GM23248 (cell line): Measurements from ENCODE around the gene SLTM. TPM values are rescaled to one million over a fixed set of nuclear protein-coding genes. Genes with fewer than 3 reads are reported as not detected.
A peak's percentile ranks its signal among the peaks of the same experiment; 100 is the strongest.

Experiments used
- DNase-seq: peaks from one replicate; pipeline ENCODE4 v3.0.0-alpha.2; 2015
- H2AFZ ChIP-seq: fragments of 200-600 bp; sonication (generic); 2 replicates; pipeline ENCODE4 v1.6.1; 2016; ENCODE audit warnings: antibody characterized with exemption
- H3F3A ChIP-seq: fragments of 200-600 bp; sonication (generic); 2 replicates; pipeline ENCODE4 v1.6.1; 2016; ENCODE audit warnings: mild to moderate bottlenecking, antibody characterized with exemption, mixed run types; ENCODE audit not compliant: insufficient read depth
- H3K27ac ChIP-seq: fragments of 200-600 bp; sonication (generic); 2 replicates; pipeline ENCODE4 v1.5.1; 2016; ENCODE audit warnings: mild to moderate bottlenecking
- H3K27me3 ChIP-seq: fragments of 200-600 bp; sonication (generic); replicated peaks from 2 replicates; pipeline ENCODE4 v1.6.1; 2016; ENCODE audit warnings: mild to moderate bottlenecking; ENCODE audit not compliant: insufficient read depth
- H3K36me3 ChIP-seq: fragments of 200-600 bp; sonication (generic); 2 replicates; pipeline ENCODE4 v1.6.1; 2016; ENCODE audit warnings: low read depth, mild to moderate bottlenecking
- H3K4me1 ChIP-seq: fragments of 200-600 bp; sonication (generic); 2 replicates; pipeline ENCODE4 v1.6.1; 2016; ENCODE audit warnings: mild to moderate bottlenecking; ENCODE audit not compliant: insufficient read depth
- H3K4me2 ChIP-seq: fragments of 200-600 bp; sonication (generic); one replicate; pipeline ENCODE4 v1.6.1; 2016; ENCODE audit warnings: mild to moderate bottlenecking; ENCODE audit not compliant: unreplicated experiment
- H3K4me3 ChIP-seq: fragments of 200-600 bp; sonication (generic); 2 replicates; pipeline ENCODE4 v1.5.1; 2016; ENCODE audit warnings: mild to moderate bottlenecking
- H3K79me2 ChIP-seq: fragments of 200-600 bp; sonication (generic); 2 replicates; pipeline ENCODE4 v1.6.1; 2016; ENCODE audit warnings: mild to moderate bottlenecking; ENCODE audit not compliant: insufficient read depth
- H3K9ac ChIP-seq: fragments of 200-600 bp; sonication (generic); 2 replicates; pipeline ENCODE4 v1.6.1; 2016; ENCODE audit warnings: mild to moderate bottlenecking
- H3K9me2 ChIP-seq: fragments of 200-600 bp; sonication (generic); 2 replicates; pipeline ENCODE4 v1.6.1; 2016; ENCODE audit warnings: mixed run types, mild to moderate bottlenecking, moderate library complexity; ENCODE audit not compliant: insufficient read depth
- H3K9me3 ChIP-seq: fragments of 200-600 bp; sonication (generic); one replicate; pipeline ENCODE4 v1.6.1; 2017; ENCODE audit warnings: low read depth
- H4K20me1 ChIP-seq: fragments of 200-600 bp; sonication (generic); 2 replicates; pipeline ENCODE4 v1.6.0; 2016; ENCODE audit not compliant: insufficient read depth
- EZH2 ChIP-seq: fragments of 200-600 bp; sonication (generic); IDR thresholded peaks from 2 replicates; pipeline ENCODE4 v1.6.1; 2018; ENCODE audit warnings: antibody characterized with exemption, mild to moderate bottlenecking; ENCODE audit not compliant: insufficient read depth, poor library complexity, severe bottlenecking
- EZH2phosphoT487 ChIP-seq: fragments of 200-600 bp; sonication (generic); IDR thresholded peaks from 2 replicates; pipeline ENCODE4 v1.6.1; 2018; ENCODE audit warnings: antibody characterized with exemption, moderate library complexity, mild to moderate bottlenecking, low read depth; ENCODE audit not compliant: insufficient read depth
- WGBS, 2 experiments: methylation state at CpG; one replicate each; pipeline ENCODE4 v1.1.6; 2015 to 2017; ENCODE audit warnings: low lambda C conversion rate in 2 of 2, low coverage in 1 of 2; ENCODE audit errors: missing lambda C conversion rate in 2 of 2; 5-methylcytosine and 5-hydroxymethylcytosine counted together
- in situ Hi-C: fragments of 300-500 bp; cut with MboI; formaldehyde crosslinking; loops from 2 replicates; pipeline ENCODE4 v1.15.0; 2020
- polyA plus RNA-seq: library from polyadenylated mRNA; unstranded; fragments of >200 nt; fragmentation: Nextera tagmentation; extraction: Ambion mirVana; gene quantifications from 2 replicates; pipeline ENCODE4 v1.2.1, GENCODE V29; 2016
- total RNA-seq: library from RNA; depleted of rRNA; stranded (reverse); fragments of >200 nt; shearing (Covaris generic); gene quantifications from 2 replicates; pipeline ENCODE4 v1.2.3, GENCODE V29; 2014

SLTM gene
- total and polyA plus RNA-seq, 2 experiments from 2014 or later, result 47.2 to 58.9 TPM

DNA sequence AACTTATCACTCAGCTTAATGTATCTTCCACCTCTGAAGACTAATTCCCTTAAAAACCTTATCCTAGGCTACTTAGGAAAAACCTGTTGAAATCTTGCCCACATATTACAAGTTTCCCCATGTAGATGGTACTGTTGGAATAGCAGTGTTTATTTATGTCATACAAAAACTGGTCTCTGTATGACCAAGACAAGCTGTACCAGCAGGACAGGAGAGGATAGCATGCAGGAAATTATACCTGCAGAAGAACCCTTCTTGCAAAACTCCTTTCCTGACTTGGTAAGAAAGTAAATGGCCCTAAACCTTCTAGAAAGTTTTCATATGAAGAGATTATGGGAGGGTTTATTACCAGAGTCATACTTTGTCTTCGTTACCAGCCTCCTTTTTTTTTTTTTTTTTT is 28.7 kb upstream of the SLTM start:
- WGBS, 2 experiments, result 92% methylated on average over 1 of the region's 1 CpG
- no peak for DNase-seq

GRCh38 chr15:58958811-58959210 is 25.3 kb upstream of the SLTM start:
- Histone ChIP-seq H3K79me2 (no peaks in the 10 kb centered on the region), H3K9me3 (no peaks in the 10 kb centered on the region), H3F3A (no peaks in the 10 kb centered on the region; the same call in 1 of the 2 replicates), H4K20me1 (no peaks in the 10 kb centered on the region), H3K9me2 (no peaks in the 10 kb centered on the region), H3K4me1 (peaks cover 15% of the 10 kb centered on the region), H3K36me3 (no peaks in the 10 kb centered on the region), H3K9ac (no peak overlapping the region), H3K4me3 (no peak overlapping the region), H2AFZ (no peak overlapping the region), H3K4me2 (no peak overlapping the region), H3K27ac (no peak overlapping the region), H3K27me3 (no peaks in the 10 kb centered on the region)
- 88 to 90% methylated on average over 4 of the region's 4 CpGs for WGBS, 2 experiments
- in situ Hi-C loops, result no loop called here
- no peak for TF ChIP-seq EZH2phosphoT487
- TF ChIP-seq EZH2, result no peak
- DNase-seq, result no peak

More for the DNA sequence above, 28.7 kb upstream of the SLTM start:
- H3K9ac ChIP-seq, result no peak overlapping the region
- no peaks in the 10 kb centered on the region for H4K20me1 ChIP-seq
- in situ Hi-C loops, result no loop called here
- no peak overlapping the region for H3K4me2 ChIP-seq
- TF ChIP-seq EZH2, result no peak
- no peak overlapping the region for H3K4me3 ChIP-seq
- H3K27me3 ChIP-seq, result no peaks in the 10 kb centered on the region
- no peaks in the 10 kb centered on the region for H3K36me3 ChIP-seq
- H3F3A ChIP-seq, result peaks cover 5% of the 10 kb centered on the region; the same call in 1 of the 2 replicates
- H3K4me1 ChIP-seq, result peaks cover 22% of the 10 kb centered on the region
- no peak overlapping the region for H3K27ac ChIP-seq
- no peaks in the 10 kb centered on the region for H3K79me2 ChIP-seq
- H2AFZ ChIP-seq, result no peak overlapping the region
- no peaks in the 10 kb centered on the region for H3K9me2 ChIP-seq
- no peaks in the 10 kb centered on the region for H3K9me3 ChIP-seq

- in situ Hi-C loops, result no loop called here
- no peaks in the 10 kb centered on the region for H3K79me2 ChIP-seq
- H3K4me3 ChIP-seq, result no peak overlapping the region
These were observed 23.9 kb upstream of the SLTM start for GRCh38 chr15:58957101-58957973.

GRCh38 chr15:58952751-58953150 is 19.3 kb upstream of the SLTM start:
- H3K4me1 ChIP-seq, result peaks cover 21% of the 10 kb centered on the region
- H3K36me3 ChIP-seq, result no peaks in the 10 kb centered on the region
- no peak overlapping the region for H3K4me3 ChIP-seq
- H3K9me3 ChIP-seq, result no peaks in the 10 kb centered on the region
- H3K27me3 ChIP-seq, result no peaks in the 10 kb centered on the region
- H3K9me2 ChIP-seq, result no peaks in the 10 kb centered on the region
- in situ Hi-C loops, result no loop called here
- TF ChIP-seq EZH2 (no peak), EZH2phosphoT487 (no peak)
- H3K27ac ChIP-seq, result 0 out of 2 replicates have a peak overlapping the region, but pooled peaks have one; percentile 11
- no peaks in the 10 kb centered on the region for H4K20me1 ChIP-seq
- H3K79me2 ChIP-seq, result no peaks in the 10 kb centered on the region
- no peak overlapping the region for H3K9ac ChIP-seq
- peaks cover 19% of the 10 kb centered on the region for H3F3A ChIP-seq
- H2AFZ ChIP-seq, result no peak overlapping the region
- DNase-seq, result peak; percentile 58
- peak overlapping the region; percentile 16 for H3K4me2 ChIP-seq

More at GRCh38 chr15:58957101-58957973, 23.9 kb upstream of the SLTM start:
- no peak overlapping the region for H3K4me2 ChIP-seq
- no peaks in the 10 kb centered on the region for H3K36me3 ChIP-seq
- WGBS, 2 experiments, result 26 to 29% methylated on average over 8 of the region's 8 CpGs
- no peaks in the 10 kb centered on the region for H3K27me3 ChIP-seq
- H2AFZ ChIP-seq, result peak overlapping the region; percentile 36; the same call in 1 of the 2 replicates
- H3K9ac ChIP-seq, result no peak overlapping the region
- peaks cover 13% of the 10 kb centered on the region; the same call in 1 of the 2 replicates for H3F3A ChIP-seq
- no peak for TF ChIP-seq EZH2
- TF ChIP-seq EZH2phosphoT487, result no peak
- H3K9me3 ChIP-seq, result no peaks in the 10 kb centered on the region
- H3K4me1 ChIP-seq, result peaks cover 9% of the 10 kb centered on the region
- DNase-seq, result peak; percentile 71
- no peaks in the 10 kb centered on the region for H4K20me1 ChIP-seq
- no peak overlapping the region for H3K27ac ChIP-seq
- no peaks in the 10 kb centered on the region for H3K9me2 ChIP-seq
